Panc1 (cell line): Measurements from ENCODE around the gene SYNPR.

Experiments
- POLR2AphosphoS5 ChIP-seq: IDR thresholded peaks from 2 replicates; pipeline ENCODE4 v1.6.1; 2012; ENCODE audit warnings: mild to moderate bottlenecking, low read depth, low read length, moderate library complexity
- SIN3A ChIP-seq: IDR thresholded peaks from 2 replicates; pipeline ENCODE4 v1.6.1; 2012; ENCODE audit warnings: low read depth, mild to moderate bottlenecking, low read length, moderate library complexity, borderline replicate concordance; ENCODE audit not compliant: insufficient read depth
- TCF7L2 ChIP-seq: IDR thresholded peaks from 2 replicates; pipeline ENCODE4 v1.6.1; 2011; ENCODE audit warnings: mild to moderate bottlenecking, low read depth, low read length, inconsistent platforms
- TF ChIP-seq, protein P1 (sequence below): fragments of 450-650 bp; IDR thresholded peaks from 2 replicates; pipeline ENCODE4 v1.5.1; 2017; ENCODE audit warnings: mild to moderate bottlenecking

DNA sequence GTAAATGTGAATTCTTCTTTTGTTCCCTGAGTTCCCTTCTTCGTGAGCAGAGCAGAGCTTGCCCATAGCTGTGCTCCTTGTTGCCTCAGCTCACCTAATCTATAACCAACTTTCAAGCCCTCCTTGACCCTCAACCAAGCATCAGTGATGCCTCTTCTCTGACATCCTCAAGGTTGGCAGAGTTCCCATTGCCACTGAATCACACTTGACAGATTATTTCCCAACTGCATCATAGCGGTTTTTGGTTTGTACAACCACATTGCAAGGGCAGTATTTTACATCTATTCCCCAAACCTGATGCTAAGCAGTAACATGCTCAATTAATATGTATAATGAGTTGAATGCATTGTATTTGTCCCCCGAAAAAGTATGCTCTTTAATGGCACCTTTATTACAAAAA lies 241.3 kb downstream of the SYNPR start:
- TF ChIP-seq, protein P1, sequence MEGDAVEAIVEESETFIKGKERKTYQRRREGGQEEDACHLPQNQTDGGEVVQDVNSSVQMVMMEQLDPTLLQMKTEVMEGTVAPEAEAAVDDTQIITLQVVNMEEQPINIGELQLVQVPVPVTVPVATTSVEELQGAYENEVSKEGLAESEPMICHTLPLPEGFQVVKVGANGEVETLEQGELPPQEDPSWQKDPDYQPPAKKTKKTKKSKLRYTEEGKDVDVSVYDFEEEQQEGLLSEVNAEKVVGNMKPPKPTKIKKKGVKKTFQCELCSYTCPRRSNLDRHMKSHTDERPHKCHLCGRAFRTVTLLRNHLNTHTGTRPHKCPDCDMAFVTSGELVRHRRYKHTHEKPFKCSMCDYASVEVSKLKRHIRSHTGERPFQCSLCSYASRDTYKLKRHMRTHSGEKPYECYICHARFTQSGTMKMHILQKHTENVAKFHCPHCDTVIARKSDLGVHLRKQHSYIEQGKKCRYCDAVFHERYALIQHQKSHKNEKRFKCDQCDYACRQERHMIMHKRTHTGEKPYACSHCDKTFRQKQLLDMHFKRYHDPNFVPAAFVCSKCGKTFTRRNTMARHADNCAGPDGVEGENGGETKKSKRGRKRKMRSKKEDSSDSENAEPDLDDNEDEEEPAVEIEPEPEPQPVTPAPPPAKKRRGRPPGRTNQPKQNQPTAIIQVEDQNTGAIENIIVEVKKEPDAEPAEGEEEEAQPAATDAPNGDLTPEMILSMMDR: no peak
- TF ChIP-seq SIN3A (no peak), POLR2AphosphoS5 (no peak), TCF7L2 (no peak)
